NCI-H146 treated with DMSO at 0.1 percent for 48 hours (cell line): ENCODE measurements around the gene EP400.
A peak's percentile ranks its signal among the peaks of the same experiment; 100 is the strongest.

Experiments
- DNase-seq: peaks from one replicate; lab custom pipeline; 2025; ENCODE audit not compliant: unreplicated experiment; lab: John Stamatoyannopoulos, UW

EP400 gene

DNA sequence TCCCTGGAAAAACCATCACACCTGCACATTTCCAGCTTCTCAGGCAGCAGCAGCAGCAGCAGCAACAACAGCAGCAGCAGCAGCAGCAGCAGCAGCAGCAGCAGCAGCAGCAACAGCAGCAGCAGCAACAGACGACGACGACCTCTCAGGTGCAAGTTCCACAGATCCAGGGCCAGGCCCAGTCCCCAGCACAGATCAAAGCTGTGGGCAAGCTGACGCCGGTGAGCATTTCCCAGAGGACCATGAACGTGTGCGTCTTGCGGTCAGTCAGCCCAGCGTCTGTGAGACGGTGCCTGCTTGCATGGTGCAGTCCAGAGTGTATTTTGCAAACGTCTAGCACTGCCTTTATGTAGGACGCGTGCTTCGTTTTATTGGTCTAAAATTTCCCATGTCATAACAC lies 112.7 kb downstream of the EP400 start:
- DNase-seq = no peak

DNA sequence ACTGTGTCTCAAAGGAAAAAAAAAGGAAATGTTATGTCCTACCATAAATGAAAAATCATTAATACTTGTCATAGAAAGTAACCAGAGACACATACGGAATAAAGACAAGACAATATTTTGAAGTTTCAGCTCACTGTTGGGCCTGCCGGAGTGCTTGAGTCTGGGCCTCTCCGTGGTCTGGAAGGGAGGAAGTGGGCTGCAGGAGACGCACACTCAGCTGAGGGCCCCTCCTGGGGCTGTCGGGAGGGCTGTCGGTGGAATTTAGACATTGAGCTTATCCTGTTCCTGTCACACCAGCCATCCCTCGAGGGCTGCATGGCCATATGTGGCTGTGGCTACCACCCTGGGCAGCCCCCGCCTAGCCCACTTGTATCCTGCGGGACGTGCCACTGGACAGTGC lies 113.7 kb downstream of the EP400 start:
- DNase-seq = no peak

DNA sequence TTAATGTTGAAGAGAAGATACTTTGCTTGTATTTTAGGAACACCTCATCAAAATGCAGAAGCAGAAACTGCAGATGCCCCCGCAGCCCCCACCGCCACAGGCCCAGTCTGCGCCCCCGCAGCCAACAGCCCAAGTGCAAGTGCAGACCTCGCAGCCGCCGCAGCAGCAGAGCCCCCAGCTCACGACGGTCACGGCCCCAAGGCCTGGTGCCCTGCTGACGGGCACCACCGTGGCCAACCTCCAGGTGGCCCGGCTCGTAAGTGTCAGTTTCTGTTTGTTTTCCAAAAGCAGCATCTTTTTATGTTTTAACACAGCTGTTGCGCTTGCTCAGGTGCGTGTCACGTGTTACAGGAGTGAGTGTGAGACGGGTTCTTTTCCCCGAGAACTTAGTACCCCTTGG lies 114.9 kb downstream of the EP400 start:
- no peak for DNase-seq

DNA sequence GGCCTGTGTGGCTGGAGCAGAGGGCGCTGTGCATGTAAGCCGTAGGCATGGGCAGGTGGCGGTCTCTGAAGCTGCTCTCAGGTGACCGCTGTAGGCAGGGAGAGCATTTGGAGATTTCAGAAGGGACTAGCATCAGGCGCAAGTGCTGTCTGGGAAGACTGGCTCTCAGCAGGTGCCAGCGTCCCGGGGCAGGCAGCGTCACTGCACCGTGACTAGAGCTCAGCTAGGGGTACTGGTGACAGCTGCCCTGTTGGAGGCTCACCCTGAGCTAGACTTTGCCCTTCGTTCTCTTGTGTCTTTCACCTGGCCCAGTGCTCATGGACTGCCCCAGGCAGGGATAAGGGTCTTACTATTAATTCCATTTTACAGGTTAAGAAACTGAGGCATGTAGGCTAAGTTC lies 115.5 kb downstream of the EP400 start:
- no peak for DNase-seq

DNA sequence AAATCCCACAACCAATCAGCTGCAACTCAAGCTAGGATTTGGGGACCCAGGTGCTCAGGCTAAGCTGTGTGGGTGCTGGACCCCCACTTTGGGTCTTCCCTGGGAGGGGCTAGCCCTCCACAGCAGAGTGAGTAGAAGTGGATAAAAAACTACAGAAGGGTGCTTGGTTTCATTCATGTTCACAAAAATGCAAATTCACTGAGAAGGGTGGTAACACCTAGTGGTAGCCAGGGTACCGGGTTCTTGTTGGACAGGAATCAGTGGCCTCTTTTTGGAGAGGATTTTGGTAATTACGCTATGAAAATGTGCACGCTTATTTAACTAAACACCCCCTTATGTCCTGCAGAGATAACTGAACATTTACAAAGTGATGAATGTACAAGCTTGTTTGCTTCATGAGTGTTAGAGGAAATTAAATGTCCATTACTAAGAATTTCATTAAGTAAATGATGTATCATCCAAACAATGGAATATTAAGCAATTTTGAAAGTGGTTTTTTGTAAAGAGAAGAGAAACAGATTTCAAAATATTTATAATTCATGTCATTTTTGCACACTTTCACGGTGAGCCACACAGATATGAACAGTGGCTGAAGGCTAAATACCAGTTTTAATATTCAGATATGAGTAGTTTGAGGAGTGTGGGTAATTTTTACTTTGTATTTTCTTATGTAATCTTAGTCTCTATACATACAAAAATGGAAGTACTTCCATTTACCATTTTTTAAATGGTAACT lies 116.0 kb downstream of the EP400 start:
- DNase-seq = no peak

DNA sequence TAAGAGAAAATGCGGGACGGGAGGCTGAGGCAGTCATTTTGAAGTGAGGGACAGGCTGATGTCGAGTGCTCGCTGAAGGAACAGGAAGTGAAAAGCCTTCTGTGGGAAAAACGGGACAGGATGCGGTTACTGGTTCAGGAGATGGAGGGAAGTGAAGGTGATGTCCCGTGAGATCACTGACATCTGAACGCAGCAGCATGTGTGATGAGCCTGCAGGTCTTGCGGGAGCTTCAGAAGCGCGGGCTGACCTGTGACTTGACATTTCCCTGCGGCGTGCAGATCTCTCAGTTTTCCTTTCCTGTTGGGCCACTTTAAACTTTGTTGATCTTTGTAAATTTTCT lies 116.6 kb downstream of the EP400 start:
- DNase-seq = no peak

DNA sequence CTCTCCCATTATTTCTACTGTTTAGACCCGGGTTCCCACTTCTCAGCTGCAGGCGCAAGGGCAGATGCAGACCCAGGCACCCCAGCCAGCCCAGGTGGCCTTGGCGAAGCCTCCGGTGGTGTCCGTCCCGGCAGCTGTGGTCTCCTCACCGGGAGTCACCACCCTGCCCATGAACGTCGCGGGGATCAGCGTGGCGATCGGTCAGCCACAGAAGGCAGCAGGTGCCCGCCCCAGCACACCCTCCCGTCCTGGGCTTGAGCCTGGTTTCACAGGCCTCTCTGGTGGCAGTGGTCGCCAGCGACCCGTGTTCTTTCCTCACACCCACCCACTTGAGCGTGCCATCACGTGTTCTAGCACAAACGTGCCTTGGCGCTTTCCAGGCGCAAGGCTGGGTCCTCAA lies 117.0 kb downstream of the EP400 start:
- no peak for DNase-seq

DNA sequence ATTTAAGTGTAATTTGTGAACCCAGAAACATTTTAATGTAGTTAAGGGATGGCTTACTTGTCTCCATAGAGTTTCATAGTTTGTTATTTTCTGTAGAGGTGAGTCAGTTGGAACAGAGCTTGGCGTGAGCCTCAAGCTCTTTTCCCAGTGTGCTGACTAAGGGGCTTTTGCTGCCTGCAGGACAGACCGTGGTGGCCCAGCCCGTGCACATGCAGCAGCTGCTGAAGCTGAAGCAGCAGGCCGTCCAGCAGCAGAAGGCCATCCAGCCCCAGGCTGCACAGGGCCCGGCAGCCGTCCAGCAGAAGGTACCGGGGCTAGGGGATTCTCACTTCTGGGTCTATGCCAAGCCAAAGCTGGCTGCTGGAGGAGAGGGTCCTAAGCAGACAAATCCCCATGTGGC lies 117.4 kb downstream of the EP400 start:
- DNase-seq = no peak

DNA sequence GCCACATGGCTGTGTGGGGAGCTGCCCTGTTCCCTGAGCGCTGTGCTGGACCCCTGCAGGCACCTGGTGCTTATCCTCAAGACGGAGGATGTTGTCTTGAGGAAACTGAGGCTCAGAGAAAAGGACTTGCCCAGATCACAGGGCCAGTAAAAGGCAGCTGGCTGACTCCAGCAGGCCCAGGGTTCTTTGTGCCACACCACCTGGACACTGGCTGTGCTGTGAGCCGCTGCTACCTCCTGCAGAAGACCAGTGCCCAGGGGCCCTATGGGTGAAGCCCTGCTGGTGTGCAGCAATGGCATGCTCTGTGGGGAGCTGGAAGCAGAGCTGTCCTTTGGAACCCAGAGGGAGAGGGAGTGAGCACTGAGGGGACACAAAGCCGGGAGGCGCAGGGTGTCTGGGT lies 118.5 kb downstream of the EP400 start:
- DNase-seq = no peak

DNA sequence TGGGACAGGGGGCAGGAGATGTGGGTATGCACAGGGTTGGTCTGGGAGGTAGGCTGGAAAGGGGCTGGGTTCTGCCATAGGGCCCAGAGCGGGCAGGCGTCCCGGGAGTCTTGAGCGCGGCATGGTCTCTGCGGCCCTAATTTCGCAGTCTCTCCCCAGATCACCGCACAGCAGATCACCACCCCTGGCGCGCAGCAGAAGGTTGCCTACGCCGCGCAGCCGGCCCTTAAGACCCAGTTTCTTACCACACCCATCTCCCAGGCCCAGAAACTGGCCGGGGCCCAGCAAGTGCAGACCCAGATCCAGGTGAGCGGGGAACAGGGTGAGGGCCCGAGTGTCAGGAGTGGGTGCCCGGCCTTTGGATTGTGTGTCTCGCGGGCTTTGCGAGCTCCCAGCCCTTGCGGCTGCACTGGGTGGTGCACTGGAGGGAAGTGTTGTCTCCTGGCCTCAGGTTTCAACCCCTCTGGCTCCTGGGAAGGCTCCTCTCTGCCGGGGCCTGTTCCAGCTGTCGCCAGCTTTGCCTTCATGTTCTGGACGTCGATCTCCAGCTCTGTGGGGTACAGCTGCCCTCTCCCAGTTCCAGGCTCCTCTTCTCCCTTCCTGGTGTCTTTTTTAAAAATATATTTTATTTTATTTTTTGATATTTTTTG lies 119.7 kb downstream of the EP400 start:
- no peak for DNase-seq

DNA sequence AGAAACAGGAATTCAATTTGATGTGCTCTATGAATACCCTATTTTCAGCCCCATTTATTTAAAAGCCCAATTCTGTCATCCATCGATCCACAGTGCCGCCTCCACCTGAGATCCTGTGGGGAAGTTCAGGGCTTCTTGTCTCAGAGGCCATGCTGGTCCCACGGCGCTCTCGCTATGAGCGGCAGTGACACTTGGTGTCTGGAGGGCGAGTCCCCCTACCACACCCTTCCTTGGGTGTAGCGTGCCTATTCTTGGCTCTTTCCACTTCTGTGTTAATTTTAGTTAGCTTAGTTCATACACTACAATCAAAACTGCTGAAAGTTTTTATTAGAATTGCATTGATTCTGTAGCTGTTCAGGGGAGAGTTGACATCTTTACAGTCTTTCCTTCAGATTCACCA lies 120.6 kb downstream of the EP400 start:
- DNase-seq = no peak

DNA sequence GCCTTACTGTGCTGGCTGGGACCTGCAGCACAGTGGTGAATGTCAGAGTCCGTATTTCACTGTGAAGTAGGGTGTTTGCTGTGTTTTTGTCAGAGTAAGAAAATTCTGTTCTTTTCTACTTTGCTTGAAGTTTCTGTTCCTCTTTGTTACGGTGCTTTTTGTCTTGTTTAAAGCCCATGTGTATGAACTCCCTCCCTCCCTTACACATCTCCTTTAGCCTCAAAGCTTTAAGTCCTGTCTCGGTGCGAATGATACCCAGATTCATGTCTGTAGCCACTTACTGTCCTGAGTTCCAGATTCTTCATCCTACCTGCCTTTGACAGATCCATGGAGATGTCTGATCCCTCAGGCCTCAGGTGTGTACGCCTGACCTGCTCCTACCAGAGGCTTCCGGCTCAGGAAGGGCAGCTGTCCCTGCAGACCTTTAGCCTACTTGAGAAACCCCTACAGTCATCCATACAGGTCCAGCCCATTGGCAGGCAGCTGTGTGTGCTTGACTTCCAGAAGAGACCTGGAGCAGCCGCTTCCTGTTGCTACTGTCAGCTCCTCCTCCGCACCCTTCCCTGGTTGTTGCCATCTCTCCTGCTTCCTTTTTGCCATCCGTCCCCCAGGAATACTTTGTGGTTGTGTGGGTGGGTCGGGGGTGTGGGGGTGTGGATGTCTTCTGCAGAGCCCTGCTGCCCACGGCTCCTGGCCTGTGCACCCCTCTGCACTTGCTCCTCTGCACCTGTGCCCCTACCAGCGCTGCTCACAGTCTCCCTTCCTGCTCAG lies 121.5 kb downstream of the EP400 start:
- no peak for DNase-seq

DNA sequence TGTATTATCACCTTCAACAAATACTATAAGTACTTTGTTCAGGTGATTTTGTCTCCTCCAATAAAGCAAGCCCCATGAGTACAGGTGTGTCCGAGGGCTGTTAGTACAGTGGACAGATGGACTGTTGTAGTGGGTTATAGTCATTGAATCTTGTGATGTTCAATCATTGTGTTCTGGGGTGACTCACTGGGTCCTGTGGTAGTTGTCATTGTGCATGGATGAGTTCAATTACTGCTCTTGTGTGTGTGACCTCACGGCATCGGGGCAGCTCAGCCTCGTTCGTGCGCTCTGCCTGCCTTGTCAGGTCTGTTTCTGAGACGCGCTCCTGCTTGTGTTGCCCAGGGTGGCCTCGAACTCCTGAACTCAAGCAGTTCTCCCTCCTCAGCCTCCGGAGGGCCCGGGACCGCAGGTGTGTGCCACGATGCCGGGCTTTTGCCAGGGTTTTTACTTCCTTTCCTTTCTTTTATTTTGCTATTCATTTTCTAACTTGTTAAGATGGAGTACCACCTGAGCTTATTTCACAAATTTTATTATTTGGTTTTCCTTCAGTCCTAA lies 122.2 kb downstream of the EP400 start:
- no peak for DNase-seq

DNA sequence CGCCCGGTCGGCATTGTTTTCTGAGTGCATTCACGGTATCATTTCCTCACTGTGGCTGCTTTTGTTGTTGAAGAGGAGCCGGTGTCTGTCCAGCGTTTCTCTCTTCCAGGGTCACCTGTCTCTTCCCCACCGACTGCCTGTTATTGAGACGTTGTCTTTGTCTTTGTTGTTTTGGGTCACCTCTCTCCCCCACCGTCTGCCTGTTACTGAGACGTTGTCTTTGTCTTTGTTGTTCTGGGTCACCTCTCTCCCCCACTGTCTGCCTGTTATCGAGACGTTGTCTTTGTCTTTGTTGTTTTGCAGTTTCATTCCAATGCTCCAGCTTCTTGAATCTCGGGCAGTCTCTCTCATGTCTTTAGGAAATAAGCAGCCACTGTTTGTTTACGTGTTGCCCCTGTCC lies 124.5 kb downstream of the EP400 start:
- DNase-seq = no peak

DNA sequence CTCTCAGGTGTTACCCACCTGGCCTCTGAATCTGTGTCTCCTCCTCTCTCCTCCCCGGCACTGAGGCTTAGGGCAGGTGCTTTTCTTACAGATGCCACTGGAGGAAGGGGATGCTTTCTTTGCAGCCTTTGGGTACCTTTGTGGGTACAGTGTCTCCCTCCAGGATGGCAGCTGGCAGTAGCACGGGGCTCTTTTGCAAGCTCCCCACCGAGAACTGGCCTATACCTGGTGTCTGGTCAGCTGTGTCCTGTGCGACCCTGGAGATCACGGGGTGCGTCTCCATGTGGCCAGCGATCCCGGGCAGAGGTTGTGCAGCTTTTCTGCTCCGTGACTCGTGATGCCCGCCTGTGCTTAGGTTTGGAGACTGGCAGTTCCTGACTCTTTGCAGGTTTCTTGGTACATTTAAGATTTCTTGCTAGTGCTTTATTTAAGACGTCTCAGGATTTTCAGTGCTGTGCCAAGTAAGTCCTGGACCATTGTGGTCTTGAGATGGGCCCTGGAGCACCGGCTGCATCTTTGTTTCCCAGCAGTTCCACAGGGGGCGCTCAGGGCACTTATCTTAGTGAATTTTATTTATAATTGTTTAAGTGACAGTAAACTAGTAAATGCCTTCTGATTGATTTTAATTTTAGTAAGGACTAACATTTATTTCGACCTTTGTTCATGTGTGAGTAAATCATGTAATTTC lies 125.4 kb downstream of the EP400 start:
- no peak for DNase-seq

DNA sequence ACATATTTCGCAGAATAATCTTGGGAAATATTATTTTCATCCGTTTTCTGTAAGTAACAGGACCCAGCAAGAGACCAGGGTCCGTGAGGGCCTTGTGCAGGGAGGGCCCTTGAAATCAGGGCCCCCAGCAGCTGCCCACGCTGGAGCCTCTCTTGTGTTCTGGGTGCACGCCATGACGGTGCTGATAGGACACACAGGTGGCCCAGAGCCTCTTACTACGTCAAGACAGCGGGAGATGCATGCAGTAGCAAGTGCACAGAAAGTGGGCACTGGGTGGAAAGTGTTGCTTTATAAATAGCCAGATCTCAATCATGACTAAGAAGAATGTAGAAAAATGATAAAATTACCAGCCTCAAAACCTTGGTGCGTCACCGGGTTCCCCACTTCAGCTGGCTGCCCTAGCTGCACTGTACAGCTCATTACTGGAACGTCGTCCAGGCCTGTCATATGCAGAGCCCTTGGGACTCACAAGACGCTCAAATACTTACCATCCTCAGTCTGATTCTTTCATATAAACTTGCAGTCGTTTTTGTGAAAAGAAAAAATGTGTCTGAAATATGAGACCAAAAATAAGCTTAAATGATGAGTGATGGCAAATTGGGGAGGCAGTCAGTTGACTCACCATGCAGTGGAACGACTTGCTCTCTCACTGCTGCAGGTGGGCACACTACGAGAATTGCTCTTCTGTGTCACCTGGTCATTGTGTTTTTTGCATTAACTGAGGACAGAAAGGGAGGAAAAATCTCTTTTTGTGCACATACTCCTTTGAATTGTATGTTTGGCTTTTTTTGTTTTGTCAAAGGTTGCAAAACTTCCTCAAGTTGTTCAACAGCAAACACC lies 126.2 kb downstream of the EP400 start:
- no peak for DNase-seq

DNA sequence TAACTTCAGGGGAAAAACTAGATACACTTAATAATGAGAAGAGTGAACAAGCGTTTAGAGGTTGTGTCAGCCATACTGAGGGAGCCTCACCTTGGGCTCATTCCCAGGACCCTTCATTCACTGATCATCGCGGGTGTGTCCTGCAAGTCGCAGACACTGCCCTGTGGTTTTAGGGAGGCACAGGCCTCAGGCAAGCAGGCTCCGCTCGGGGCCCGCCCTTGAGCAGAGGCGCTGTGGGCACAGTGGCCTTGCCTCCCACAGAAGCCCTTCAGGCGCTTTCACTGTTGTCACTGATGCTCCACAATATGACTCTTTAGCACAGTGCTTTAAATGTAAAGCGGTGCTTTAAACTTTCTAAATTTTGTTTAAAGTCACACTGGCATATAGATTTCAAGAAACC lies 127.0 kb downstream of the EP400 start:
- no peak for DNase-seq

DNA sequence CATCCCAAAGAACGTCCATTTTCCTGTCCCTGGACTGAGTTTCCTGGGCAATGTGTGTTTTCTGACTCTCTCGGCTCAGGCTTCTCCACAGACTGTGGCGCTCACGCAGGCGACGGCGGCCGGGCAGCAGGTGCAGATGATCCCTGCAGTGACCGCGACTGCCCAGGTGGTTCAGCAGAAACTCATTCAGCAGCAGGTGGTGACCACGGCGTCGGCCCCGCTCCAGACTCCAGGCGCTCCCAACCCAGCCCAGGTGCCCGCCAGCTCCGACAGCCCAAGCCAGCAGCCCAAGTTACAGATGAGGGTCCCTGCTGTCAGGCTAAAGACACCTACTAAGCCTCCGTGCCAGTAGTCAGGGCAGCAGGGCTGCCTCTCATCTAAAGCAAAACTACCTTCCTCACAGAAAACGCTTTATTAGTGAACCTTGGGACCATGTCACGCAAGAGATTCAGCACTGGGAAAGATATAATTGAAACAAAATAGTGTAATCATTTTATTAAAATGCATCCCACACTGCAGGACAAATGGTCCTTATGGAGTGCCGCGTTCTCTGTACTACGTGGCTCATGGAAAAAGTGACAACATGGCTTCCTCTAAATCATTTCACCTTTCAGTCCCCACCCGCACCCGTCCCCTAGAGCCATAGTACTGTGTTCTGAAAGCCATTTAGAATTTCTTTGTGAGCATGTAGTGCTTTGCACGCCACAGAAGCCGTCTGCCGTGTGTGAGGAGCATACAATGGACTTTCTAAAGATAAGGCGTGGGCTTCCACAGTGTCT lies 127.8 kb downstream of the EP400 start:
- peak; percentile 30 for DNase-seq

DNA sequence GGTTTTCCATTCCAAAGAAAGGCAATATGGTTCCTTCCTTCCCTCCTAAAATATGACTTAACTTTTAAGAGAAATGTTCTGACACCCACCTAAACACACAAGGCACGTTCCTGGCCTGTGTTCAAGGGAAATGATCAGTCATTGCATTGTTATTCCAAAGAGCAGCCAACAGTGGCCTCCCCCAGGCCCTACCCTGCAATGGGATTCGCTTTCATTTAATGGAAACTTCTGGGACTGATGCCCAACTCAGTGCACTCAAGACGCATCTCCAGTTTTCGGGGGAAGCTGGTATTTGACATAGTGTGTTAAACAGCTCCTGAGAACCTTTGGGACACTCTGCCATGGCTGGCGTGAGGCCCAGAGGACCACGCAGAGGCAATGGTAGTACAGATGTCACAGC lies 128.4 kb downstream of the EP400 start:
- DNase-seq = no peak

DNA sequence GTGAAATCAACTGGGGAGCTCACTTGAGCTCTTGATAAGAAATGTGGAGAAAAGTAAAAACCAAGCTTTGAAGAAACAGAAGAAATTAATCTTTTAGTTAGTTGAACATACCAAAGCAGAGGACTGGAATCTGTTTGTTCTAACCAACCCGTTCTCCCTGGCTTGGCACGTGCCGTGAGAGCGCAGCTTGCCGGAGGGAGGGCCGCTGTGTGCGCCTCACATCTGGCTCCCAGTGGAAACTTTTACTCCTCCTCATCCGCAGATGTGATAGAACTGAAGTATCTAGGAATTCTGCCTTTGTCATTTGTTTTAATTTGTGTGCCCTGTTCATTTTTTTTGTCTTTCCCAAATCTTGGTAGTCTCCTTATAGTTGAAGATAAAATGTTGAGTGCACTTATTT lies 129.5 kb downstream of the EP400 start:
- no peak for DNase-seq
